Adrenal gland (tissue), 12 donors: Measurements from ENCODE around the gene WNT7B. TPM values are rescaled to one million over a fixed set of nuclear protein-coding genes. Genes with fewer than 3 reads are reported as not detected.

ENCODE experiments used
- DNase-seq, 7 donors: peaks; one replicate each; pipeline ENCODE4 v3.0.0-alpha.2; 2019 to 2020
- H3K27ac ChIP-seq, 5 donors: fragments of 200-600 bp; sonication (generic) in 4 of 5; 1 replicate in 3 of 5; 2 replicates in 2 of 5; pipeline versions ENCODE4 v1.5.1 to v1.8.0; 2016 to 2020; ENCODE audit warnings: mild to moderate bottlenecking in 1 of 5
- H3K27me3 ChIP-seq: fragments of 200-600 bp; 2 replicates; pipeline ENCODE4 v1.8.0; 2021
- H3K36me3 ChIP-seq, 2 donors: fragments of 200-600 bp; replicated peaks in 1 of 2; 1 replicate in 1 of 2; 2 replicates in 1 of 2; pipeline versions ENCODE4 v1.5.1 to v1.8.0; 2018 to 2022
- H3K4me1 ChIP-seq, 2 donors: fragments of 200-600 bp; replicated peaks in 1 of 2; 1 replicate in 1 of 2; 2 replicates in 1 of 2; pipeline versions ENCODE4 v1.5.1 to v1.8.0; 2018 to 2021
- H3K4me3 ChIP-seq, 4 donors: fragments of 200-600 bp; sonication (generic) in 3 of 4; one replicate each; pipeline ENCODE4 v1.5.1; 2016 to 2018
- H3K9me3 ChIP-seq, 3 donors: fragments of 200-600 bp; sonication (generic) in 1 of 3; replicated peaks in 1 of 3; 1 replicate in 2 of 3; 2 replicates in 1 of 3; pipeline versions ENCODE4 v1.5.1 to v1.8.0; 2016 to 2021
- CTCF ChIP-seq, 6 experiments: fragments of 450-650 bp in 4 of 6; fragments of 200-600 bp in 2 of 6; sonication (generic) in 1 of 6; IDR thresholded peaks; 1 replicate in 5 of 6; 2 replicates in 1 of 6; pipeline versions ENCODE4 v1.5.1 to v1.8.0; 2016 to 2021; ENCODE audit warnings: antibody characterized with exemption in 6 of 6, mild to moderate bottlenecking in 2 of 6, moderate library complexity in 1 of 6
- POLR2A ChIP-seq, 2 donors: fragments of 450-650 bp; IDR thresholded peaks; one replicate each; pipeline ENCODE4 v1.6.1; 2017; ENCODE audit warnings: antibody characterized with exemption in 2 of 2, mild to moderate bottlenecking in 2 of 2, moderate library complexity in 1 of 2
- WGBS, 4 donors: extraction: QIAGEN DNeasy Blood & Tissue Kit in 2 of 4; methylation state at CpG; one replicate each; pipeline versions ENCODE4 v1.1.5 to v1.1.7; 2013 to 2017; 5-methylcytosine and 5-hydroxymethylcytosine counted together
- intact Hi-C, 2 donors: fragments of 100-400 bp; cut with DNase I; formaldehyde crosslinking; loops; one replicate each; pipeline versions ENCODE4 v1.14.1 to v1.15.0; 2022 to 2023
- polyA plus RNA-seq, 3 donors: library from polyadenylated mRNA; stranded (reverse); fragments of 200-250 nt in 2 of 3; fragments of 350-450 nt in 1 of 3; fragmentation: Illumina TruSeq in 1 of 3; extraction: RNeasy Lipid Tissue Mini Kit (QIAGEN cat#74804) in 1 of 3; gene quantifications; one replicate each; pipeline ENCODE4 v1.2.3, GENCODE V29; 2013 to 2014
- total RNA-seq, 9 donors: library from RNA; depleted of rRNA in 4 of 9; stranded (reverse); fragments of >200 nt in 4 of 9; fragments of 120-200 nt in 1 of 9; fragmentation: NEBNext Ultra II Directional in 1 of 9; extraction: Animal tissue kit (Norgen Biotek cat#: 25700) in 1 of 9; gene quantifications; one replicate each; pipeline versions ENCODE4 v1.1.0 to v1.2.4, GENCODE V29; 2013 to 2023
- donor health status: healthy with polysubstance abuse.
- donor health status: Bipolar disorder and iron deficiency.
- donor health status: DM: yes; HTN: yes; CAD: no.
- donor health status: DM: no; HTN: no; CAD: no.
- donor health status: DM: no; HTN: no; CAD: no.
- donor health status: DM: yes; HTN: yes; CAD: no.

WNT7B gene
- total and polyA plus RNA-seq, 12 donors = 0.07 to 0.24 (median 0.15) TPM; not detected in 8

GRCh38 chr22:45891996-45892621 is 84.9 kb downstream of the WNT7B start:
- no peak overlapping the region for H3K27ac ChIP-seq
- H3K4me3 ChIP-seq = no peak overlapping the region
- no peaks in the 10 kb centered on the region for H3K36me3 ChIP-seq
- no peaks in the 10 kb centered on the region for H3K4me1 ChIP-seq
- intact Hi-C loops = no loop called here
- DNase-seq = no peak
- 58 to 73% (median 66%) methylated on average over 10 to 22 of the region's 22 CpGs for WGBS, 4 donors
- H3K27me3 ChIP-seq = peaks cover 31% of the 10 kb centered on the region
- TF ChIP-seq CTCF (IDR thresholded peaks at IDR 0.05) (no peak), POLR2A (IDR thresholded peaks at IDR 0.05) (no peak)
- no peaks in the 10 kb centered on the region for H3K9me3 ChIP-seq

- Histone ChIP-seq H3K9me3 (no peaks in the 10 kb centered on the region), H3K4me1 (no peaks in the 10 kb centered on the region), H3K4me3 (no peak overlapping the region), H3K36me3 (no peaks in the 10 kb centered on the region), H3K27me3 (peaks cover 31% of the 10 kb centered on the region), H3K27ac (no peak overlapping the region)
- TF ChIP-seq CTCF (IDR thresholded peaks at IDR 0.05) (no peak), POLR2A (IDR thresholded peaks at IDR 0.05) (no peak)
- WGBS, 4 donors = 51 to 69% (median 63%) methylated on average over 16 to 25 of the region's 25 CpGs
- no peak for DNase-seq
- intact Hi-C loops = no loop called here
Observed at GRCh38 chr22:45891471-45891995, 85.4 kb downstream of the WNT7B start.

GRCh38 chr22:45891021-45891421 is 85.9 kb downstream of the WNT7B start:
- Histone ChIP-seq H3K9me3 (no peaks in the 10 kb centered on the region), H3K36me3 (no peaks in the 10 kb centered on the region), H3K27me3 (peaks cover 31% of the 10 kb centered on the region), H3K4me1 (no peaks in the 10 kb centered on the region), H3K4me3 (no peak overlapping the region), H3K27ac (no peak overlapping the region)
- 67 to 83% (median 79%) methylated on average over 36 to 37 of the region's 37 CpGs for WGBS, 4 donors
- no peak for DNase-seq
- intact Hi-C loops = no loop called here
- TF ChIP-seq CTCF (IDR thresholded peaks at IDR 0.05) (no peak), POLR2A (IDR thresholded peaks at IDR 0.05) (no peak)

GRCh38 chr22:45890351-45890635 is 86.7 kb downstream of the WNT7B start:
- no peak for TF ChIP-seq CTCF (IDR thresholded peaks at IDR 0.05)
- no peak for TF ChIP-seq POLR2A (IDR thresholded peaks at IDR 0.05)
- Histone ChIP-seq H3K27me3 (peaks cover 31% of the 10 kb centered on the region), H3K9me3 (no peaks in the 10 kb centered on the region), H3K4me1 (no peaks in the 10 kb centered on the region), H3K4me3 (no peak overlapping the region), H3K36me3 (no peaks in the 10 kb centered on the region), H3K27ac (no peak overlapping the region)
- DNase-seq = no peak
- intact Hi-C loops = no loop called here
- 84 to 90% (median 89%) methylated on average over 6 to 26 of the region's 26 CpGs for WGBS, 4 donors
